Smooth muscle cell (in vitro differentiated cells): ENCODE measurements around the gene SEPTIN11. TPM values are rescaled to one million over a fixed set of nuclear protein-coding genes. Genes with fewer than 3 reads are reported as not detected.

Experiments used
- DNase-seq: peaks from one replicate; lab custom pipeline; 2025; ENCODE audit not compliant: unreplicated experiment; lab: John Stamatoyannopoulos, UW
- H2AFZ ChIP-seq: fragments of 200-600 bp; sonication (generic); 2 replicates; pipeline ENCODE4 v1.6.0; 2016; ENCODE audit warnings: antibody characterized with exemption, low read depth, mild to moderate bottlenecking
- H3F3A ChIP-seq: fragments of 200-600 bp; sonication (generic); 2 replicates; pipeline ENCODE4 v1.6.0; 2017; ENCODE audit warnings: antibody characterized with exemption, low read depth
- H3K27ac ChIP-seq: fragments of 200-600 bp; sonication (generic); 2 replicates; pipeline ENCODE4 v1.5.1; 2016; ENCODE audit warnings: low read depth, mild to moderate bottlenecking
- H3K27me3 ChIP-seq: fragments of 200-600 bp; sonication (generic); 2 replicates; pipeline ENCODE4 v1.6.1; 2016; ENCODE audit warnings: low read depth, mild to moderate bottlenecking
- H3K36me3 ChIP-seq: fragments of 200-600 bp; sonication (generic); 2 replicates; pipeline ENCODE4 v1.5.1; 2016; ENCODE audit warnings: low read depth
- H3K4me1 ChIP-seq: fragments of 200-600 bp; sonication (generic); 2 replicates; pipeline ENCODE4 v1.5.1; 2016; ENCODE audit warnings: low read depth
- H3K4me2 ChIP-seq: fragments of 200-600 bp; sonication (generic); 2 replicates; pipeline ENCODE4 v1.6.0; 2016; ENCODE audit warnings: mild to moderate bottlenecking
- H3K4me3 ChIP-seq: fragments of 200-600 bp; sonication (generic); 2 replicates; pipeline ENCODE4 v1.5.1; 2016; ENCODE audit warnings: mild to moderate bottlenecking
- H3K79me2 ChIP-seq: fragments of 200-600 bp; sonication (generic); 2 replicates; pipeline ENCODE4 v1.6.0; 2016; ENCODE audit warnings: low read depth, mild to moderate bottlenecking
- H3K9ac ChIP-seq: fragments of 200-600 bp; sonication (generic); 2 replicates; pipeline ENCODE4 v1.6.0; 2016; ENCODE audit warnings: low read depth
- H3K9me3 ChIP-seq: fragments of 200-600 bp; sonication (generic); replicated peaks from 2 replicates; pipeline ENCODE4 v1.5.1; 2016; ENCODE audit warnings: low read depth
- H4K20me1 ChIP-seq: fragments of 200-600 bp; sonication (generic); 2 replicates; pipeline ENCODE4 v1.6.0; 2016; ENCODE audit warnings: low read depth
- CTCF ChIP-seq: fragments of 200-600 bp; sonication (generic); IDR thresholded peaks from 2 replicates; pipeline ENCODE4 v1.5.1; 2017; ENCODE audit warnings: borderline replicate concordance, mild to moderate bottlenecking, antibody characterized with exemption; ENCODE audit not compliant: insufficient read depth, poor library complexity, severe bottlenecking
- WGBS: methylation state at CpG from one replicate; pipeline ENCODE4 v1.1.7; 2016; ENCODE audit warnings: low lambda C conversion rate; 5-methylcytosine and 5-hydroxymethylcytosine counted together
- polyA plus RNA-seq: library from polyadenylated mRNA; unstranded; fragments of >200 nt; fragmentation: Nextera tagmentation; extraction: Ambion mirVana; gene quantifications from 2 replicates; pipeline ENCODE4 v1.2.1, GENCODE V29; 2016
- total RNA-seq: library from RNA; depleted of rRNA; stranded (reverse); fragments of >200 nt; gene quantifications from 2 replicates; pipeline ENCODE4 v1.2.3, GENCODE V29; 2014

Gene SEPTIN11
- total RNA-seq (244 and 285 TPM in 2 replicates), polyA plus RNA-seq (144 and 157 TPM in 2 replicates)

GRCh38 chr4:76949276-76950051, at the start of gene SEPTIN11:
SEPTIN11 (plus strand) TSS chr4:76949752; CDS start chr4:76949904, 152 bp downstream.
- Histone ChIP-seq H3K4me3 (peak within 1 kb of the TSS; percentile 97), H3K79me2 (peaks cover 66% of the 10 kb centered on the region), H3F3A (peaks cover under 1% of the 10 kb centered on the region), H2AFZ (peak within 1 kb of the TSS; percentile 70), H3K4me1 (peaks cover 35% of the 10 kb centered on the region), H3K27me3 (no peaks in the 10 kb centered on the region), H3K9ac (peak within 1 kb of the TSS; percentile 89), H3K4me2 (peak within 1 kb of the TSS; percentile 89), H3K36me3 (no peaks in the 10 kb centered on the region), H3K9me3 (no peaks in the 10 kb centered on the region), H3K27ac (peak within 1 kb of the TSS; percentile 89), H4K20me1 (peaks cover 40% of the 10 kb centered on the region)
- DNase-seq = peak; percentile 83
- under 1% methylated on average over 66 of the region's 87 CpGs for WGBS
- no peak for TF ChIP-seq CTCF

DNA sequence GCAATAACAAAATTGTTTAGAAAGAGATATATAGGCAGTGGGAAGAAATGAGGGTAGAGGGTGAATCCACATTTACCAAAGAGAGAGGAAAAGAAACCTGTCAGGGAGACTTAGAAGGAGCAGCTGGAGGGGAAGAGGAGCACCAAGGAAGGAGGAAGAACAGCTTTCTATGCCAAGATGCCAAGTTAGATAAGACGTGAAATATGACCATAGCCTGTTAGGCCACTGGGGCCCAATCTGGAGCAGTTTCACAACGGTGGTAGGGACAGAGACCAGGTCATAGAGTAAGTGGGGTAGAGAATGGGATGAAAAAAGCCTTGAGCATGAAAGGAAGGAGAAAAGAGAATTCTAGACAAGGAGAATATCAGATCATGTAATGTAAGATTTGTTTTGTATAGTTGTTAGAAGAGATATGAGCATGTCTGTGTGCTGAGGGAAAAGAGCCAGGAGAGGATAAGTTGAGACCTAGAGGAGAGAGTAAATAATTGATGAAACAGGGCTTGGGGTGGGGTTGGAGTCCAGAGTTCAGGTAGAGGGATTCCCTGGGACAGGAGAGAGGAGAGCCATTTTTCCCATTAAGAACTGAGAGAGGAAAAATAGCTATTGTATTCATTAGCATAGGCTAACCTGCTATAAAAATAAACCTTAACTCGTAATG, 47.2 kb upstream of the SEPTIN11 start:
- Histone ChIP-seq H3K36me3 (no peaks in the 10 kb centered on the region), H3K79me2 (no peaks in the 10 kb centered on the region), H3K27me3 (peaks cover 30% of the 10 kb centered on the region), H2AFZ (no peak overlapping the region), H3K4me3 (no peak overlapping the region), H3K9ac (no peak overlapping the region), H3K9me3 (no peaks in the 10 kb centered on the region), H4K20me1 (no peaks in the 10 kb centered on the region), H3K27ac (no peak overlapping the region), H3F3A (no peaks in the 10 kb centered on the region), H3K4me1 (peaks cover 10% of the 10 kb centered on the region), H3K4me2 (no peak overlapping the region)
- DNase-seq = no peak
- no peak for TF ChIP-seq CTCF
- WGBS = 71% methylated on average over 3 of the region's 3 CpGs

- no peak overlapping the region for H3K9ac ChIP-seq
- H3K36me3 ChIP-seq = no peaks in the 10 kb centered on the region
- H3K9me3 ChIP-seq = no peaks in the 10 kb centered on the region
- DNase-seq = no peak
- no peaks in the 10 kb centered on the region for H4K20me1 ChIP-seq
- peaks cover 10% of the 10 kb centered on the region for H3K4me1 ChIP-seq
- no peak overlapping the region for H3K4me3 ChIP-seq
- no peaks in the 10 kb centered on the region for H3F3A ChIP-seq
- no peak for TF ChIP-seq CTCF
- H3K27me3 ChIP-seq = peaks cover 6% of the 10 kb centered on the region
- no peaks in the 10 kb centered on the region for H3K79me2 ChIP-seq
- WGBS = 72% methylated on average over 4 of the region's 4 CpGs
- peak overlapping the region; percentile 30 for H3K4me2 ChIP-seq
- H2AFZ ChIP-seq = no peak overlapping the region
- peak overlapping the region; percentile 72 for H3K27ac ChIP-seq
These were observed 44.8 kb upstream of the SEPTIN11 start for GRCh38 chr4:76904646-76905190.
